Stimulated activated CD8-positive, alpha-beta memory T cell treated with anti-CD3 and anti-CD28 coated beads, Interleukin-7, amount 100 ng/mL, for 48 hours (primary cell): ENCODE measurements around the gene CPNE6.

Experiments
- DNase-seq, 2 donors: peaks; one replicate each; pipeline ENCODE4 v3.0.0-alpha.2; 2020; ENCODE audit warnings: low read depth in 1 of 2; ENCODE audit errors: extremely low read depth in 1 of 2

The CPNE6 gene

GRCh38 chr14:24054324-24054641, 17.1 kb upstream of the CPNE6 start:
- no peak for DNase-seq

DNA sequence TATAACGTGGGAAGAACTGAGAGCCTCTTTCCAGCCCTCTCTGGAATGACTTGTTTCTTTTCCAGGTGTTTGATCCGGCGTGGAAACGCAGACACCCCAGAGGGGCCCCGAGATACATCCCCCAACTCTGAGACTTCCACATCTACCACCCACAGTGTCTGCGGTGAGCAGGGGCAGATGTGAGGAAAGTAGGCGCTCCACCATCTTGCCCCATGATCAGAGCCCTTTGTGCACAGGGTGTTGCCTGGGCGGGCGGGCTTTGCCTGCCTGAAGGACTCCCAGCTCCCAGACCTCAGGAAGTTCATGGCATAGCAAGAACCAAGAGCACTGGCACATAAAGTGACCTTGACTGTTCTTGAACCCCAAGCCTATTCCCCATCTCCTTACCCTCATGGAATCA, 16.7 kb upstream of the CPNE6 start:
- no peak for DNase-seq

DNA sequence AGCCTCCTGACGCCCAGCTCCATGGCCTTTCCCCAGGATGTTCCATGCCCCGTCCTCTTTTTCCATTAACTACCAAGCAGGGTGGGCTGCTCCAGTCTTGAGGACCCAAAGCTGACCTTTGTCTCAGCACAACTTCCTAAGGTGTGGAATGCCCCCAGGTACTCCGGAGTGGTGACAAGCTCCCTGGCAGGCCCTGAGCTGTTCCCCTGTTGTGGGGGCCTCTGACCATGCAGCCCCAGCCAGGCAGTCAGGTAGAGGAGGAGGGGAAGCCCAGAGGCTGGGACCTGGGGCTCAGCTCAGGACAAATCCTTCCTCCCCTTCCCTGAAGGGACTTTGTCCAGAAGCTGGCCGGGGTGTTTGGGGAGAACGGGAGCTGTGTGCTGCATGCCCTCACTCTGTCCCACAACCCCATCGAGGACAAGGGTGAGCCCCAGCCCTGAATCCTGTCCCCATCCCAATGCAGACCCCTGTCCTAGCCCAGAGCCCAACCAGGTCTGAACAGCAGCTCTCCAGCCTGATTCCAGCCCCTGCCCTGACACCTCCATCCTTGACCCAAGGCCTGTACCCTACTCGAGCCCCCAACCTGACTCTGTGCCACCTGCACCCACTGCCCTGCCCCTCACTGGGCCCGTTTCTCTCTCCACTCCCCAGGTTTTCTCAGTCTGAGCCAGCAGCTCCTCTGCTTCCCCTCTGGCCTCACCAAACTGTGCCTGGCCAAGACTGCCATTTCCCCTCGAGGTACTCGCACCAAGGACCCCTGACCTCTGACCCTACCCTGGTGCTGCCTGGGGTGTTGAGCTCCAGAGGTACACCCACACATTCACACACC, 15.2 kb upstream of the CPNE6 start:
- DNase-seq, result no peak

DNA sequence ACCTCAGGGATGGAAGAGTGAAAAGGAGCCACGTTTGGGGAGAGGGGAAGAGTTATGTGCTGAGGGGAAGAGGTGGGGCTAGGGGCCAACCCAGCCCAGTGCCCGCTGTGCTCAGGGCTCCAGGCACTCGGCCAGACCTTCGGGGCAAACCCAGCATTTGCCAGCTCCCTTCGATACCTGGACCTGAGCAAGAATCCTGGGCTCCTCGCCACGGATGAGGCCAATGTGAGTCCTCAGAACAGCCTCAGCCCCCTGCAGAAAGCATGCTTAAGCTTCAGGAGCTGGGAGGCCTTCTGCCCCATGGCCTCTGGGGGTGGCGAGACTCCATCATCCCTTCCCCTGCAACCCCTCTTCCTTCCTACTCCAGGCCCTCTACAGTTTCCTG, 14.6 kb upstream of the CPNE6 start:
- no peak for DNase-seq

DNA sequence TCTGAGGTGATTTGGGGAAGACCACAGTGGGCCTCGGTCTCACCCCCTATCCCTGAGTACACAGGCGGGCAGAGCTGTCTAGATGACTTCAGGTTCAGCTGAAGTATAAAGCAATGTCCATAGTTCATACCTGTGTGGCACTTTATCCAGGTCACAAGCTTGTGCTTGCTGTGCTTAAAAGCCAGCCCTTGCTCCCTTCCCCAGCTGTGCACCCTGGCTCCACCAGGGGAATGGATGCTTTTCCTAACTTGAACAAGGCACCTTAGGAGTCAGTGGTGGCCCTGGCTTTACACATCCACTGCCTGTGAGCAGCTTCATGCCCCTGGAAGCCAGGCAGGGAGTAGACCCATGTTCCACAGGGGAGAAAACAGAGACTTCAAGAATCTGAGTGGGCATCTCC, 14.1 kb upstream of the CPNE6 start:
- DNase-seq, result no peak

DNA sequence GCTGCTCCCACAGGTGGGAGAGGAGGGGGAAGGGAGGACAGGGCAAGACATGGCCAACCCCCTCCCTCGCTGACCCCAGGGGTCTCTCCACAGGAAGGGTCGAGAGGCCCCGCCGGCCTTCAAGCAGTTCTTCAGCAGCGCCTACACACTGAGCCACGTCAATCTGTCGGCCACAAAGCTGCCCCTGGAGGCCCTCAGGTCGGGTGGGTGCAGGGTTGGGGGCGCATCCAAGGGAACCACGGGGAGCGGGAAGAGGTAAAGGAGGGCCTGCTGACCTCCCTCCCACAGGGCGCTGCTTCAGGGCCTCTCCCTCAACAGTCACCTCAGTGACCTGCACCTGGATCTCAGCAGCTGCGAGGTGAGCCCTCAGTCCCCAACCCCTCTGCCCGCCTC, 13.5 kb upstream of the CPNE6 start:
- DNase-seq, result no peak

- no peak for DNase-seq
Measured at GRCh38 chr14:24058260-24058950, 13.0 kb upstream of the CPNE6 start.

- DNase-seq, result no peak
Measured at GRCh38 chr14:24058951-24059475, 12.3 kb upstream of the CPNE6 start.

GRCh38 chr14:24059841-24060388, 11.4 kb upstream of the CPNE6 start:
- DNase-seq, result no peak

GRCh38 chr14:24060443-24060842, 10.9 kb upstream of the CPNE6 start:
- no peak for DNase-seq

- DNase-seq, result no peak
Measured at GRCh38 chr14:24060984-24061913, 10.1 kb upstream of the CPNE6 start.

DNA sequence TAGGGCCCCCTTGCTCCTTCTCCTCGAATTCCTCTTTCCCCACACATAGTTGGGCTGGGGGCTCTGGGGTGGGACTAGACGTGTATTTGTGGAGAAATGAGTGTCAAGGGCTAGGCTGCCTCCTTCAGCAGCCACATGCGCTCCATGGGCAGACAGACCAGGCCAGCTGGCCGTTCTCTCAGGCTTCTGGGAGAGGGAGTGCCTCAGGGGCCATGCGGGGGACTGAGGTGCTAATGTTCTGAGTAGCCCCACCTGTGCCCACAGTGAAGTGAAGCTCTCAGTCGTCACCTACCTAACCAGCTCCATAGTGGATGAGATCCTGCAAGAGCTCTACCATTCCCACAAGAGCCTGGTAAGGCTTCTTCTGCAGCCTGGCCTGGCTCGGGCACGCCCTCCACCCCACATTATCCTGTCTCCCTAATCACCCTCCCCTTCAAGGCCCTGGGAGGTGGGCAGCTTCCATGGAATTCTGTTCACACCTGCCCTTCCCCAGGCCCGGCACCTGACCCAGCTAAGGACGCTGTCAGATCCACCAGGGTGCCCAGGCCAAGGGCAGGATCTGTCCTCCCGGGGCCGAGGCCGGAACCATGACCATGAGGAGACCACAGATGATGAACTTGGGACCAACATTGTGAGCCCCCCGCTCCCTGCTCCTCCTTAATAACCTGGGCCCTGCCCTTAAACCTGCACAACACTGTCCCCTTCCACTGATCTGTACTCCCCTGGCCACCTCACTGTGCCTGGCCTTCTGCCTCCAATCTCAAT, 9.0 kb upstream of the CPNE6 start:
- no peak for DNase-seq

- DNase-seq, result no peak
Measured at GRCh38 chr14:24063263-24063836, 8.0 kb upstream of the CPNE6 start.

DNA sequence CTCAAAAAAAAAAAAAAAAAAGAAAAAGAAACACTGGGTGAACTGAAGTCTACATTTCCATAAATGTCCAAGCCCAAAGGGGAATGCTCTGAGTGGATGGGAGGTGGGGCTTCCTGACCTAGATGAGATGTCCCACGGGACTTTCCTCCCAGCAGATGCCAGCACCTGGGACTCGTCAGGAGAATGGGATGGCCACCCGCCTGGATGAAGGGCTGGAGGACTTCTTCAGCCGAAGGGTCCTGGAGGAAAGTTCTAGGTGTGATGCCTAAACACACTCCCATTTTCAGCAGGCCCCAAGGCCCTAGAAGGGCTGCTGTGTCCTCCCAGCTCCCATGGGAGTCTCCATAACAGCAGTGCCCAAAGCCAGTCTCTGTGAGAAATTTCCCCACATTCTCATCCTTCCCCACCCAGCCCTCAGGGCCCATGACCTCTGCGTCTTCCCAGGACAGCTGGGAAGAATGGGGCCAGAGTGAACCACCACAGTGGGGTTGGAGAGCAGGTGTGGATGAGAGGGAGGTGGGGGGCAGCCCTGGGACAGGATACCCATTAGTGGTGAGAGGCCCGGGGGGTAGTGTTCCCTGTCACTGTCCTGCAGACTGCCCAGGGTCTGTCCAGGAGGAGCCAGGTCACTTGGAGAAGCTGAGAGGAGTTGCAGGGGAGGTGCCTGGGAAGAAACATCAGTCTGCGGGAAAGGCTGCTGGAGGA, 7.1 kb upstream of the CPNE6 start:
- DNase-seq, result no peak

DNA sequence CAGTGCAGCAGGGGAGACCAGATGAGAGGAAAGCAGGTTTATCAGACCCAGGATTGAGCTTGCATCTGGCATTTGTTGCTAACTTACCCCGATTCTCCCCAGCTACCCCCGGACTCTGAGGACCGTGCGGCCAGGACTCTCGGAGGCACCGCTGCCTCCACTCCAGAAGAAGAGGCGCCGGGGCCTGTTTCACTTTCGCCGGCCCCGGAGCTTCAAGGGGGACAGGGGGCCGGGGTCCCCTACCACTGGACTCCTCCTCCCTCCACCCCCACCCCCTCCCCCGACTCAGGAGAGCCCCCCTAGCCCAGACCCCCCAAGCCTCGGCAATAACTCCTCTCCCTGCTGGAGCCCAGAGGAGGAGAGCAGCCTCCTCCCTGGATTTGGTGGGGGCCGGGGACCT, 6.5 kb upstream of the CPNE6 start:
- no peak for DNase-seq

DNA sequence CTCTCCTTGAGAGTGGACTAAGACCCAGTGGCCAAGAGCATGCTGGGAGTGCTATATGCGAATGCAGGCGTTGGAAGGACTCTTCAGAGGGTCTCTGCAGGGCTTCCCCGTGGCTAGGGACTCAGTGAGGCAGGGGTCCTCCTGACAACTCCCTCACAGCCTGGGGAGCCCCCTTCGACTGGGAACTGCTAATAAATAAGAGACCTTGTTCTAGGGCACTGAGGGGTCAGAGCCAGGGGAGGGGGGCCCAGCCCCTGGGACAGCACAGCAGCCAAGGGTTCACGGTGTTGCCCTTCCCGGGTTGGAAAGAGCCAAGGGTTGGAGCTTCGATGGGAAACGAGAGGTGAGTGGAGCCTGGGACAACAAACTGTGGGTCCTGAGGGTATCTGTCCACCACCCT, 6.0 kb upstream of the CPNE6 start:
- DNase-seq, result no peak

DNA sequence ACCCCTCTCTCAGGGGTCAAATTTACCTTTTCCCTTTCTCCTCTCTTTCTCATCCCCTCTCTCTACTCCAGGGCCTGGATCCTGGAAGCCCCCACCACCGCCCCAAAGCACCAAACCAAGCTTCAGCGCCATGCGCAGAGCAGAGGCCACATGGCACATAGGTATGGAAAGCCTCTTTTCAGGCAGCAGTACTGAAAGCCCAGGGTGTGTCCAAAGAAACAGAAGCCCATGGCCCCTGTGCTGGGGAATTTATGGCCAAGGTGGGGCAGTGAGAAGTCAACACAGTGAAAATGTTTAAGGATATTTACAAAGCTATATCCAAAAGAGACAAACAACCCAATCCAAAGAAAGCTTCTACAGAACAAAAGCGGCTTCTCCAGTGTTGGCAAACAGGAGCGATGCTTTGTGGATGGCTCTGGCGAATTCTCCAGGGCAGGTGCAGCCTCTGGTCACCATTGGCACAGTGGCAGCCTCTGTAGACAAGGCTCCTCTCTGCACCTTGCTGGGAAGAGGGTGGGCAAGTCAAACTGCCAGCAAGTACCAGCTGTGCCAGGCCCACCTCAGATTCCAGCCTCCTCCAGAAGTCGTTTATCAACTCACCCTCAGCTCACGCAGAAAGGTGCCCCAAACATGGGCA, 4.7 kb upstream of the CPNE6 start:
- DNase-seq, result no peak

DNA sequence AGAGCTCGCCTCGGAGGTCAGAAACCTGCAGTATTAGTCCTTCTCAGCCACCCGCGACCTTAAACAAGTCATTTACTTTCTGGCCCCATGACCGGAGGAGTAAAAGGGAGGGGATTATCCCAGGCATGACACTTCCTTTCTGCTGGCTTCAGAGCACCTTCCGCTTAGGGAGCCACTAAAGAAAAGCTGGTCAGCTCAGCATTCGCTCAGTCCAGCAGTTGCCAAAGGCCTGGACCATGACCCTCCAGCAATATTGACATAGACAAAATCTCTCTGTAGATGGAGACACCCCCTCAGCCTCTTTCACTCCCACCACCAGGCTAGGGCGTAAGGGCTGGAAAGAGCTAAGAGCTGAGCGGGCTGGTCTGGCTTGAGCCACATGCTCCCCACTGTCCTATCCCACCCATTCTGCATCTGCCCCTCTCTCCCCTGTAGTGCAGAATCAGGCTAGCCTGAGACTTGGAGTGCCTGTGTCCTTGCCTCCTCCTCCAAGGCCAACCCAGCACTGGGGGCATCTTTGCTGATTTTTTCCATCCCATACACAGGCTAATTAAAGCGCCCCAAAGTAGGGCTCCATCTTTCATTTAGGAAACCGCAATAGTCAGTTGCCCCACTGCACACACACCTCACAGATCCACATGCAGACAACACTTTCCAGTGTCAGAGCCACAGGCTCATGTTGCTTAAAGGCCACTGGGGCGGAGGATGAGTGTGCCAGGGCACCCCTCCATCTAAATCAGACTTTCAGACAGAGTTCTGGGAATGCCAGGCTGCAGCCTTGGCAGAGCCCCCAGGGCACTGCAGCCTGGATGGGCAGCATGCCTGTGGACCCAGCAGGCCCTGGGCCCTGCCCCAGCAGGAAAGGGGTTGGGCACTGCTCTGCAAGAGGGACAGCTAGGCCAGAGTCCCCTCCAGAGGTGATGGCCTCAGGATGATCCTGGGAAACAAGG, 4.0 kb upstream of the CPNE6 start:
- DNase-seq, result no peak
